Measurements from ENCODE around the gene SLC7A7. TPM values are rescaled to one million over a fixed set of nuclear protein-coding genes. Genes with fewer than 3 reads are reported as not detected.

The SLC7A7 gene
- total and polyA plus RNA-seq, 10 of the 15 experiments (the other 5 are each of a cell fraction or from before 2014, with no cell fraction given), result 27.8 to 79.2 (median 50.8) TPM

GRCh38 chr14:22820731-22821130 lies 5.5 kb upstream of the SLC7A7 start:
- POLR2A ChIA-PET, result interaction anchor here (1.1 to 2.5 kb wide), 3 partner anchors 10 to 32 kb away, joined by 6 to 18 read pairs (median 7); no protein-coding TSS in a partner anchor
- Histone ChIP-seq H2AFZ (ENCODE audit: control insufficient read depth, low read depth, low read length) (no peak overlapping the region), H4K20me1 (ENCODE audit: control insufficient read depth, insufficient read depth) (no peaks in the 10 kb centered on the region), H3K4me2 (ENCODE audit: control insufficient read depth, insufficient read depth) (no peak overlapping the region), H3K27me3 (replicated peaks in 1 of 2; ENCODE audit: control insufficient read depth in 2 of 2, insufficient read depth in 2 of 2, low read length in 1 of 2) (no peaks in the 10 kb centered on the region), H3K27ac (ENCODE audit: control insufficient read depth, insufficient read depth) (no peak overlapping the region), H3K36me3 (ENCODE audit: control insufficient read depth in 2 of 2, insufficient read depth in 2 of 2, low read length in 1 of 2) (no peaks in the 10 kb centered on the region), H3K9me3 (replicated peaks; ENCODE audit: control insufficient read depth, insufficient read depth, low read length) (no peaks in the 10 kb centered on the region), H3K4me3 (no peak overlapping the region), H3K79me2 (ENCODE audit: control insufficient read depth, insufficient read depth, low read length) (no peaks in the 10 kb centered on the region; the same call in 1 of the 2 replicates), H3K9ac (ENCODE audit: control insufficient read depth, insufficient read depth, low read length) (no peak overlapping the region), H3K4me1 (ENCODE audit: control insufficient read depth, insufficient read depth, low read length) (peaks cover 34% of the 10 kb centered on the region)
- CTCF ChIA-PET, result interaction anchor here (1.0 to 15.1 kb wide), 11 partner anchors 9 to 251 kb away, joined by 3 to 324 read pairs (median 13); partner anchors contain the start of gene OXA1L
- 87% methylated on average over 1 of the region's 1 CpG for WGBS (ENCODE audit: insufficient coverage, insufficient replicate concordance, low lambda C conversion rate, missing lambda C conversion rate)
- FAIRE-seq (no peak), DNase-seq (ENCODE audit: low read depth, low spot score) (no peak), ATAC-seq (no peak)
- no TSS peak for BruUV-seq (replicated peaks)
- intact Hi-C loops (cut with micrococcal nuclease; ENCODE audit: unreplicated experiment) (no loop called here), in situ Hi-C loops (cut with MboI) (no loop called here)
- TF ChIP-seq HDAC2 (IDR thresholded peaks at IDR 0.05) (no peak), SMAD1 (IDR thresholded peaks at IDR 0.05; ENCODE audit: low read depth, partially characterized antibody) (no peak), SREBF2 (IDR thresholded peaks at IDR 0.05; ENCODE audit: low read length) (no peak), ZNF592 (IDR thresholded peaks at IDR 0.05) (no peak), MEF2B (IDR thresholded peaks at IDR 0.05; ENCODE audit: partially characterized antibody, poor library complexity, severe bottlenecking) (no peak), KLF5 (IDR thresholded peaks at IDR 0.05; ENCODE audit: partially characterized antibody) (no peak), ZNF24 (IDR thresholded peaks at IDR 0.05) (no peak), MTA3 (IDR thresholded peaks at IDR 0.05; ENCODE audit: borderline replicate concordance, low read length) (no peak), CHD4 (IDR thresholded peaks at IDR 0.05) (no peak), SMARCA5 (IDR thresholded peaks at IDR 0.05) (no peak), CREM (IDR thresholded peaks at IDR 0.05; ENCODE audit: low read depth) (no peak), ZNF384 (IDR thresholded peaks at IDR 0.05; ENCODE audit: borderline replicate concordance, low read depth, low read length) (no peak), TCF12 (IDR thresholded peaks at IDR 0.05; ENCODE audit: low read depth, low read length) (no peak), IRF4 (IDR thresholded peaks at IDR 0.05; ENCODE audit: low read depth, low read length) (no peak), PRDM15 (CRISPR knock-in tag; IDR thresholded peaks at IDR 0.05) (no peak), MEF2A (IDR thresholded peaks at IDR 0.05; ENCODE audit: insufficient read depth, low read depth, low read length) (no peak), ZNF274 (IDR thresholded peaks at IDR 0.05; ENCODE audit: insufficient read depth, insufficient read length) (no peak)
- SMC1A ChIA-PET (ENCODE audit: uncharacterized antibody, unreplicated experiment), result interaction anchor here (0.6 to 7.6 kb wide), 9 partner anchors 13 to 251 kb away, joined by 3 to 104 read pairs (median 6); no protein-coding TSS in a partner anchor
- RAD21 ChIA-PET (ENCODE audit: unreplicated experiment), result interaction anchor here (0.6 to 5.3 kb wide), 10 partner anchors 10 to 250 kb away, joined by 3 to 130 read pairs (median 8); no protein-coding TSS in a partner anchor

All from GM12878 (cell line).